Measurements from ENCODE around the gene SSC5D.

DNA sequence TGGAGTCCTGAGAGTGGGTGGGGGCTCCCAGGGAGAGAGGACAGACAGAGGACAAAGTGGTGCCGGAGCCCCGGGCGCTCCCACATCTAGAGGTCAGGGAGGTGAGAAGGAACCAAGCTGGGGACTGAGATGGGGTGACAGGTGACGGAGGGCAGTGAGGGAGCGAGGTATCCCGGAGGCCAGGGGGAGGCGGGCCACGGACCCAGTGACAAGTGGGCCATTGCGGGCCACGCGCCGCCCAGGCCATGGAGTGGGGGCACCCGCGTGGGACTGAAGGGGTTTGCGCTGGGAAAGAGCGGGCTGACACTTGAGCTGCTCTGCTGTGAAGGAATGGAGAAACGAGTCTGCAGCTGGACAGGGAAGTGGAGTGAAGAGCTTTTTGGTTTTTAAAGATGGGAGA, 9.2 kb upstream of the SSC5D start:
- TF ChIP-seq ISL1 (CRISPR knock-in tag; IDR thresholded peaks at IDR 0.05) (no peak), OSR1 (CRISPR knock-in tag; IDR thresholded peaks at IDR 0.05) (no peak), ARNTL (CRISPR knock-in tag; IDR thresholded peaks at IDR 0.05; ENCODE audit: borderline replicate concordance, low read depth) (no peak), ZFP30 (CRISPR knock-in tag; IDR thresholded peaks at IDR 0.05) (no peak), ZNF8 (CRISPR knock-in tag; IDR thresholded peaks at IDR 0.05) (no peak)
- TF ChIP-seq, protein P1, sequence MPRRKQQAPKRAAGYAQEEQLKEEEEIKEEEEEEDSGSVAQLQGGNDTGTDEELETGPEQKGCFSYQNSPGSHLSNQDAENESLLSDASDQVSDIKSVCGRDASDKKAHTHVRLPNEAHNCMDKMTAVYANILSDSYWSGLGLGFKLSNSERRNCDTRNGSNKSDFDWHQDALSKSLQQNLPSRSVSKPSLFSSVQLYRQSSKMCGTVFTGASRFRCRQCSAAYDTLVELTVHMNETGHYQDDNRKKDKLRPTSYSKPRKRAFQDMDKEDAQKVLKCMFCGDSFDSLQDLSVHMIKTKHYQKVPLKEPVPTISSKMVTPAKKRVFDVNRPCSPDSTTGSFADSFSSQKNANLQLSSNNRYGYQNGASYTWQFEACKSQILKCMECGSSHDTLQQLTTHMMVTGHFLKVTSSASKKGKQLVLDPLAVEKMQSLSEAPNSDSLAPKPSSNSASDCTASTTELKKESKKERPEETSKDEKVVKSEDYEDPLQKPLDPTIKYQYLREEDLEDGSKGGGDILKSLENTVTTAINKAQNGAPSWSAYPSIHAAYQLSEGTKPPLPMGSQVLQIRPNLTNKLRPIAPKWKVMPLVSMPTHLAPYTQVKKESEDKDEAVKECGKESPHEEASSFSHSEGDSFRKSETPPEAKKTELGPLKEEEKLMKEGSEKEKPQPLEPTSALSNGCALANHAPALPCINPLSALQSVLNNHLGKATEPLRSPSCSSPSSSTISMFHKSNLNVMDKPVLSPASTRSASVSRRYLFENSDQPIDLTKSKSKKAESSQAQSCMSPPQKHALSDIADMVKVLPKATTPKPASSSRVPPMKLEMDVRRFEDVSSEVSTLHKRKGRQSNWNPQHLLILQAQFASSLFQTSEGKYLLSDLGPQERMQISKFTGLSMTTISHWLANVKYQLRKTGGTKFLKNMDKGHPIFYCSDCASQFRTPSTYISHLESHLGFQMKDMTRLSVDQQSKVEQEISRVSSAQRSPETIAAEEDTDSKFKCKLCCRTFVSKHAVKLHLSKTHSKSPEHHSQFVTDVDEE (CRISPR knock-in tag; IDR thresholded peaks at IDR 0.05): no peak
- TF ChIP-seq, protein P2, sequence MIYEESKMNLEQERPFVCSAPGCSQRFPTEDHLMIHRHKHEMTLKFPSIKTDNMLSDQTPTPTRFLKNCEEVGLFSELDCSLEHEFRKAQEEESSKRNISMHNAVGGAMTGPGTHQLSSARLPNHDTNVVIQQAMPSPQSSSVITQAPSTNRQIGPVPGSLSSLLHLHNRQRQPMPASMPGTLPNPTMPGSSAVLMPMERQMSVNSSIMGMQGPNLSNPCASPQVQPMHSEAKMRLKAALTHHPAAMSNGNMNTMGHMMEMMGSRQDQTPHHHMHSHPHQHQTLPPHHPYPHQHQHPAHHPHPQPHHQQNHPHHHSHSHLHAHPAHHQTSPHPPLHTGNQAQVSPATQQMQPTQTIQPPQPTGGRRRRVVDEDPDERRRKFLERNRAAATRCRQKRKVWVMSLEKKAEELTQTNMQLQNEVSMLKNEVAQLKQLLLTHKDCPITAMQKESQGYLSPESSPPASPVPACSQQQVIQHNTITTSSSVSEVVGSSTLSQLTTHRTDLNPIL (CRISPR knock-in tag; IDR thresholded peaks at IDR 0.05; ENCODE audit: low read depth): no peak

Data from SK-N-SH treated with all-trans-retinoic acid at 6 μM for 48 hours (cell line).